Kidney epithelial cell (primary cell): ENCODE data around the gene PPP1R7. TPM values are rescaled to one million over a fixed set of nuclear protein-coding genes. Genes with fewer than 3 reads are reported as not detected.

Experiments
- DNase-seq: peaks from one replicate; pipeline ENCODE4 v3.0.0-alpha.2; 2010; ENCODE audit warnings: low read depth
- H3K27me3 ChIP-seq: 2 replicates; pipeline ENCODE4 v1.6.0; 2011; ENCODE audit warnings: low read length; ENCODE audit not compliant: control insufficient read depth, insufficient read depth
- H3K36me3 ChIP-seq: 2 replicates; pipeline ENCODE4 v1.5.1; 2011; ENCODE audit warnings: low read length; ENCODE audit not compliant: control insufficient read depth, insufficient read depth
- H3K4me3 ChIP-seq: 2 replicates; pipeline ENCODE4 v1.5.1; 2011; ENCODE audit warnings: low read depth, mild to moderate bottlenecking, control low read depth, low read length
- CTCF ChIP-seq: IDR thresholded peaks from 2 replicates; pipeline ENCODE4 v1.5.1; 2011; ENCODE audit warnings: mild to moderate bottlenecking, moderate library complexity, low read length, control low read depth, inconsistent platforms; ENCODE audit not compliant: insufficient read depth, poor library complexity, severe bottlenecking
- total RNA-seq: library from RNA; depleted of rRNA; stranded (reverse); fragments of >200 nt; gene quantifications from 2 replicates; pipeline ENCODE4 v1.2.3, GENCODE V29; 2015

The PPP1R7 gene
- total RNA-seq, 1 donor from 2014 or later, result 82.3 TPM

GRCh38 chr2:241187918-241188234 lies 37.6 kb downstream of the PPP1R7 start:
- Histone ChIP-seq H3K4me3 (no peak overlapping the region), H3K27me3 (peaks cover 11% of the 10 kb centered on the region), H3K36me3 (no peaks in the 10 kb centered on the region)
- DNase-seq, result no peak
- TF ChIP-seq CTCF, result no peak

- Histone ChIP-seq H3K27me3 (peaks cover 11% of the 10 kb centered on the region), H3K4me3 (no peak within 1 kb of the TSS), H3K36me3 (no peaks in the 10 kb centered on the region)
- TF ChIP-seq CTCF, result no peak
- no peak for DNase-seq
These were observed 38.3 kb downstream of the PPP1R7 start, which contains the start of gene ANO7 for GRCh38 chr2:241188361-241189092. Gene ANO7 (plus strand): TSS chr2:241188677. CDS start chr2:241190064, 1,387 bp downstream.

- DNase-seq, result no peak
- H3K4me3 ChIP-seq, result no peak overlapping the region
These were observed 39.0 kb downstream of the PPP1R7 start for GRCh38 chr2:241189093-241189855.

GRCh38 chr2:241189856-241190201 lies 39.6 kb downstream of the PPP1R7 start:
- Histone ChIP-seq H3K27me3 (peaks cover 11% of the 10 kb centered on the region), H3K4me3 (no peak overlapping the region), H3K36me3 (no peaks in the 10 kb centered on the region)
- no peak for TF ChIP-seq CTCF
- DNase-seq, result no peak

More at GRCh38 chr2:241189093-241189855, 39.0 kb downstream of the PPP1R7 start:
- Histone ChIP-seq H3K27me3 (peaks cover 11% of the 10 kb centered on the region), H3K36me3 (no peaks in the 10 kb centered on the region)
- TF ChIP-seq CTCF, result no peak

- H3K27me3 ChIP-seq, result peaks cover 11% of the 10 kb centered on the region
- no peak for DNase-seq
- no peaks in the 10 kb centered on the region for H3K36me3 ChIP-seq
- no peak overlapping the region for H3K4me3 ChIP-seq
- no peak for TF ChIP-seq CTCF
These were observed 40.2 kb downstream of the PPP1R7 start for GRCh38 chr2:241190291-241190981.
